ENCODE measurements around the gene EYA3. TPM values are rescaled to one million over a fixed set of nuclear protein-coding genes. Genes with fewer than 3 reads are reported as not detected.

The EYA3 gene
- total RNA-seq, 1 donor from 2014 or later, result 25.3 TPM

DNA sequence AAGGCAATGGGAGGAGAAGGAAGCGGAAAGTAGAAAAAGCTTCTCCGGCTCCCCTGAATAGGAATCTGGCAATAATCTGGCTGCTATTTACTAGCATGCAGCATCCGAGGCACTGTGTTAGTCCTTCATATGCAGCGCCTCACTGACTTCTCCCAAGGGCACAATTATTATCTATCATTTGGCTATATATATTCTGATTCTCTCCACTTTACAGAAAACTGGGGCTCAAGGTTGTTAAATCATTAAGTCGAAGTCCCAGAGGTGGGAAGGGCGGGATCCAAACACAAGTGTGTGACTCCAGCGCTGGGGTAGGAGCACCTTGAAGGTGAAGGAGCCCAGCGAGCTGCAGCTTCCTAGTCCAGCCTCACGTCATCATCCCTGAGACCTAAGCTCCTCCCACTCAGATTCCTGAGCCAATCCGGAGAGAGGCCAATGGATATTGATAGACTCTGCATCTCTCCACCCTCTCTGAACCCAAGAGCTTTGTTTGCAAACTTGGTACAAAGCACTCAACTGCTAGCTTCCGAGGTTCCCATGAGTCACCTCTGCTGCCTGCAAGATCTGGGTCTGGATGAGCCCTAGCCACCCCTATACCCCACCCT is 16.6 kb upstream of the EYA3 start:
- H3K27me3 Mint-ChIP-seq (ENCODE audit: unreplicated experiment), result no peaks in the 10 kb centered on the region
- H3K9me3 Mint-ChIP-seq (ENCODE audit: unreplicated experiment), result no peaks in the 10 kb centered on the region
- H3K36me3 Mint-ChIP-seq (ENCODE audit: unreplicated experiment), result no peaks in the 10 kb centered on the region
- TF ChIP-seq, protein P1, sequence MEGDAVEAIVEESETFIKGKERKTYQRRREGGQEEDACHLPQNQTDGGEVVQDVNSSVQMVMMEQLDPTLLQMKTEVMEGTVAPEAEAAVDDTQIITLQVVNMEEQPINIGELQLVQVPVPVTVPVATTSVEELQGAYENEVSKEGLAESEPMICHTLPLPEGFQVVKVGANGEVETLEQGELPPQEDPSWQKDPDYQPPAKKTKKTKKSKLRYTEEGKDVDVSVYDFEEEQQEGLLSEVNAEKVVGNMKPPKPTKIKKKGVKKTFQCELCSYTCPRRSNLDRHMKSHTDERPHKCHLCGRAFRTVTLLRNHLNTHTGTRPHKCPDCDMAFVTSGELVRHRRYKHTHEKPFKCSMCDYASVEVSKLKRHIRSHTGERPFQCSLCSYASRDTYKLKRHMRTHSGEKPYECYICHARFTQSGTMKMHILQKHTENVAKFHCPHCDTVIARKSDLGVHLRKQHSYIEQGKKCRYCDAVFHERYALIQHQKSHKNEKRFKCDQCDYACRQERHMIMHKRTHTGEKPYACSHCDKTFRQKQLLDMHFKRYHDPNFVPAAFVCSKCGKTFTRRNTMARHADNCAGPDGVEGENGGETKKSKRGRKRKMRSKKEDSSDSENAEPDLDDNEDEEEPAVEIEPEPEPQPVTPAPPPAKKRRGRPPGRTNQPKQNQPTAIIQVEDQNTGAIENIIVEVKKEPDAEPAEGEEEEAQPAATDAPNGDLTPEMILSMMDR (IDR thresholded peaks at IDR 0.05; ENCODE audit: partially characterized antibody, unreplicated experiment), result no peak
- H3K4me3 Mint-ChIP-seq (ENCODE audit: unreplicated experiment), result peak overlapping the region; percentile 78
- H3K4me1 Mint-ChIP-seq (ENCODE audit: low read depth, unreplicated experiment), result peaks cover 6% of the 10 kb centered on the region
- peak; percentile 54 for DNase-seq
- peak overlapping the region; percentile 65 for H3K27ac Mint-ChIP-seq (ENCODE audit: unreplicated experiment)

DNA sequence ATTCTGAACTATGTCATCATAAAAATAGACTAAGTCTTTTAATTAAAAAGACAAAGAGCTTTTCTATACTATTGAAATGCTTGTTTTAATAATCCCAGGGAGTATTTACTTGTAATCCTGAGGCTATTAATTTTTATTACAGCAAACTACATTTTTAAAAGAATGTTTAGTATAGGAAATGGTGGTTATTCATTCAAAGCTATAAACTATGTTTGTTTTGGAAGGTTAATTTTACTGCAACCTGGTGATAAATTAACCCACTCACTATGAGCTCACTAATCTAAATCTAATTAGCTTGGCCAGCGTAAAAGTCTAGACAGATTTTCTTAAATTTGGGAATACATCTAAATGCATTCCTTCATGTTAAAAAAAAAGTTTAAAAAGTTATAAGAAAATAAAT is 13.8 kb upstream of the EYA3 start:
- TF ChIP-seq, protein P1 (IDR thresholded peaks at IDR 0.05; ENCODE audit: partially characterized antibody, unreplicated experiment), result no peak
- no peaks in the 10 kb centered on the region for H3K9me3 Mint-ChIP-seq (ENCODE audit: unreplicated experiment)
- no peaks in the 10 kb centered on the region for H3K27me3 Mint-ChIP-seq (ENCODE audit: unreplicated experiment)
- no peak overlapping the region for H3K27ac Mint-ChIP-seq (ENCODE audit: unreplicated experiment)
- H3K4me1 Mint-ChIP-seq (ENCODE audit: low read depth, unreplicated experiment), result peaks cover 6% of the 10 kb centered on the region
- H3K4me3 Mint-ChIP-seq (ENCODE audit: unreplicated experiment), result no peak overlapping the region
- H3K36me3 Mint-ChIP-seq (ENCODE audit: unreplicated experiment), result no peaks in the 10 kb centered on the region
- DNase-seq, result no peak

DNA sequence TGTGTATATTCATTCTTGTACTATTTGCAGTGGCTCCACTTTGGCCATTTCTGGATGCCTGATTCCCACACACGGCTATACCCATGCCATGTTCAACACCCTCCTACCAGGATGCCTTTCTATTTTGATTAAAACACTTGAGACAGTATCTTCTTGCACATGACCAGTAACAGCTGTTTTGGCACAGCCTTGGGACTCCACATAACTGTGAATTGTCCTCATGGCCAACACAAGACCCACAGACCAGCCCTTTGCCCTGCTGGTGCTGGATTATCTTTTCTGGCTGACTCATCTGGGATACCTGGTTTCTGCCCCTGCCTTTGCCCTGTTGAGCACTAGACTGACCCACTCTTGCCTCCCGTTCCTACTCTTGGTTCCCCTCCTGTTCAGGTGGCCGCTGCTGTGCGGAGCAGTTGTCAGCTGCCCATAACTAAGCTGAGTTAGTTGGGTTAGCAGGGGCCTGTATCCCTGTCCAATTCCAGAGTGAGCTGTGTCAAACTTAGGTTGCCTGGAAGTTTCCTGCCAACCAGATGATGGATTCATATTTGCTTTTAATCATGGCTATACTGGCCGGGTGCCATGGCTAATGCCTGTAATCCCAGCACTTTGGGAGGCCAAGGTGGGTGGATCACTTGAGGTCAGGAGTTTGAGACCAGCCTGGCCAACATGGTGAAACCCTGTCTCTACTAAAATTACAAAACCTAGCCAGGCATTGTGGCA is 10.8 kb upstream of the EYA3 start:
- H3K27ac Mint-ChIP-seq (ENCODE audit: unreplicated experiment), result no peak overlapping the region
- no peak overlapping the region for H3K4me3 Mint-ChIP-seq (ENCODE audit: unreplicated experiment)
- no peaks in the 10 kb centered on the region for H3K27me3 Mint-ChIP-seq (ENCODE audit: unreplicated experiment)
- no peaks in the 10 kb centered on the region for H3K4me1 Mint-ChIP-seq (ENCODE audit: low read depth, unreplicated experiment)
- DNase-seq, result no peak
- TF ChIP-seq, protein P1 (IDR thresholded peaks at IDR 0.05; ENCODE audit: partially characterized antibody, unreplicated experiment), result no peak
- H3K36me3 Mint-ChIP-seq (ENCODE audit: unreplicated experiment), result no peaks in the 10 kb centered on the region
- H3K9me3 Mint-ChIP-seq (ENCODE audit: unreplicated experiment), result no peaks in the 10 kb centered on the region

DNA sequence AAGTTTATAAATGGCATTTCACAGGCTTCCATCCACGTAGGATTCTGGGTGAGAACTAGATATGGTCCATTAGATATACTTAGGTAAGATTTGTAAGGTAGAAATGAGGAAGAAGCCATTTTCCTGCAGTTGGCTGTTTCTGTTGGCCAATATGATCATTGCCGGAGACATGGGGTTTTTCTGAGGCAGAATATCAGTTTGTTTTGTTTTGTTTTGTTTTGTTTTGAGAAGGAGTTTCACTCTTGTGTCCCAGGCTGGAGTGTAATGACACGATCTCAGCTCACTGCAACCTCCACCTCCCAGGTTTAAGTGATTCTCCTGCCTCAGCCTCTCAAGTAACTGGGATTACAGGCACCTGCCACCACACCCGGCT is 8.7 kb upstream of the EYA3 start:
- no peak for DNase-seq
- H3K4me1 Mint-ChIP-seq (ENCODE audit: low read depth, unreplicated experiment), result no peaks in the 10 kb centered on the region
- H3K27ac Mint-ChIP-seq (ENCODE audit: unreplicated experiment), result no peak overlapping the region
- no peaks in the 10 kb centered on the region for H3K9me3 Mint-ChIP-seq (ENCODE audit: unreplicated experiment)
- no peaks in the 10 kb centered on the region for H3K27me3 Mint-ChIP-seq (ENCODE audit: unreplicated experiment)
- no peaks in the 10 kb centered on the region for H3K36me3 Mint-ChIP-seq (ENCODE audit: unreplicated experiment)
- H3K4me3 Mint-ChIP-seq (ENCODE audit: unreplicated experiment), result no peak overlapping the region
- TF ChIP-seq, protein P1 (IDR thresholded peaks at IDR 0.05; ENCODE audit: partially characterized antibody, unreplicated experiment), result no peak

Data from glutamatergic neuron (in vitro differentiated cells).